GM06990 (cell line): ENCODE measurements around the gene KIR3DL3.
"Not testable (repeated sequence)": the region's sequence is repeated elsewhere in the genome, so short reads cannot be mapped to it uniquely, and the experiment has no call there.

Experiments used
- DNase-seq: peaks from one replicate; pipeline ENCODE4 v3.0.0-alpha.2; 2011; ENCODE audit not compliant: insufficient read length; ENCODE audit errors: extremely low read depth
- H3K27me3 ChIP-seq: replicated peaks from 2 replicates; pipeline ENCODE4 v1.6.0; 2011; ENCODE audit warnings: low read length; ENCODE audit not compliant: control insufficient read depth, insufficient read depth
- H3K36me3 ChIP-seq: 2 replicates; pipeline ENCODE4 v1.5.1; 2011; ENCODE audit warnings: low read length; ENCODE audit not compliant: control insufficient read depth, insufficient read depth
- H3K4me3 ChIP-seq: replicated peaks from 2 replicates; pipeline ENCODE4 v1.5.1; 2011; ENCODE audit warnings: low read depth, mild to moderate bottlenecking, control low read depth, low read length
- CTCF ChIP-seq: IDR thresholded peaks from 2 replicates; pipeline ENCODE4 v1.5.1; 2011; ENCODE audit warnings: low read length, control low read depth, mild to moderate bottlenecking, inconsistent platforms; ENCODE audit not compliant: insufficient read depth, poor library complexity, severe bottlenecking

The KIR3DL3 gene

GRCh38 chr19:54724142-54724541 is at the start of gene KIR3DL3:
Gene KIR3DL3, plus strand, starts transcription at chr19:54724442. Its CDS starts 55 bp downstream, at chr19:54724497.
- DNase-seq = no peak
- no peak for TF ChIP-seq CTCF
- Histone ChIP-seq H3K36me3 (no peaks in the 10 kb centered on the region), H3K27me3 (no peaks in the 10 kb centered on the region; the same call in 1 of the 2 replicates), H3K4me3 (no peak within 1 kb of the TSS)

DNA sequence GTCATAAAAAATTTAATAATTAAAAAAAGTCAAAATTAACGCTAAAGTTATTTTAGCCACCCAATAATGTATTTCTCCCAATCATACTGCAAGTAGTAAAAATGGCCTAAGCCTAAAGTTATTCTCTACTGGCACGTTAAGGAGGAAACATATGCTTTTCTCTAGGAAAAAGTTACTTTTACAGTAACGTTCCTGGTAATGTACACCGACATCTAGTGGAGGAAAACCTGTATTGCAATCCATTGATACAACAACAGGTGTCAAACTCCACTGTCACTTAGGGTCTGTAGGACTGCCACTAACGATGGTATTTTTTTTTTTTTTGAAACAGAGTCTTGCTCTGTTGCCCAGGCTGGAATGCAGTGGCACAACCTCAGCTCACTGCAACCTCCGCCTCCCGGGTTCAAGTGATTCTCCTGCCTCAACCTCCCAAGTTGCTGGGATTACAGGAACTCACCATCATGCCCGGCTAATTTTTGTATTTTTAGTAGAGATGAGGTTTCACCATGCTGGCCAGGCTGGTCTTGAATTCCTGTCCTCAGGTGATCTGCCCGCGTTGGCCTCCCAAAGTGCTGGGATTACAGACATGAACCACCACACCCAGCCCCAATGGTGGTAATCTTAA is 47.9 kb upstream of the KIR3DL3 start:
- H3K27me3 ChIP-seq, H3K4me3 ChIP-seq, H3K36me3 ChIP-seq, DNase-seq: not testable (repeated sequence)
- peak; percentile 78 for TF ChIP-seq CTCF

- TF ChIP-seq CTCF = no peak
- Histone ChIP-seq H3K4me3 (no peak overlapping the region), H3K27me3 (no peaks in the 10 kb centered on the region), H3K36me3 (no peaks in the 10 kb centered on the region)
- DNase-seq = no peak
Observed at GRCh38 chr19:54677217-54677616, 47.0 kb upstream of the KIR3DL3 start.

DNA sequence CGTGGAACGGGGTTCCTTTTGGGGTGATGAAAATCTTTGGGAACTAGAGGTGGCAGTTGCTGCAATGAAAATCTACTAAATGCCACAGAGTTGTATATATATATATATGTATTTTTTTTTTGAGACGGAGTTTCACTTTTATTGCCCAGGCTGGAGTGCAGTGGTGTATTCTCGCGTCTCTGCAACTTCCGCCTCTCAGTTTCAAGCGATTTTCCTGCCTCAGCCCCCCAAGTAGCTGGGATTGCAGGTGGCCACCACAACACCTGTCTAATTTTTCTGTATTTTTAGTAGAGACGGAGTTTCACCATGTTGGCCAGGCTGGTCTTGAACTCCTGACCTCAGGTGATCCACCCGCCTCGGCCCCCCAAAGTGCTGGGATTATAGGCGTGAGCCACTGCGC is 42.6 kb upstream of the KIR3DL3 start:
- DNase-seq, H3K4me3 ChIP-seq, H3K27me3 ChIP-seq, H3K36me3 ChIP-seq: not testable (repeated sequence)

DNA sequence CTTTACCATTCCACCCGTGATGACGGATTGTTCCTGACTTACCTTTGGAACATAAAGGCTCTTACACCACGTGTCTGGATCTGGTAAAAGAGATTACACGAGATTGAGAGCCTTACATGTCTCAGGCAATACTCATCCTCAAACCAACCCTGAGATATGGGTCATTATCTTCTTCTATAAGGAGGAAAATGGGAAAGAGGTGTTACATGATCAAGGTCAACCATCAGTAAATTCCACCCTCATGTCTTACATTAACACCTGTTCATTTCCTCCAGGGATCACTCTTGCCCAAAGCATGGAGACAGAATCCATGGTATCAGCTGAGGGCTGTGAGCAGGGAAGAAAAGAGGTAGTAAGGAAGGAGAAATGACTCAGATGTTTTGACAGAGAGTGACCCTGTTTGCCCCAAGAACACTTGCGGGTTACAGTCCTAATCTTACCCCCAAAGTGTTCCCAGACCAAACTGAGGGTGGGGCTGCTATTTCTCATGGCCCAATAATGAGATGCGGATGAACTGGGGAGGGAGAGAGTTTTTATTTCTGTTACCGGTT is 41.9 kb upstream of the KIR3DL3 start:
- H3K4me3 ChIP-seq = no peak overlapping the region
- H3K36me3 ChIP-seq = no peaks in the 10 kb centered on the region
- H3K27me3 ChIP-seq = no peaks in the 10 kb centered on the region
- DNase-seq = no peak
- no peak for TF ChIP-seq CTCF

DNA sequence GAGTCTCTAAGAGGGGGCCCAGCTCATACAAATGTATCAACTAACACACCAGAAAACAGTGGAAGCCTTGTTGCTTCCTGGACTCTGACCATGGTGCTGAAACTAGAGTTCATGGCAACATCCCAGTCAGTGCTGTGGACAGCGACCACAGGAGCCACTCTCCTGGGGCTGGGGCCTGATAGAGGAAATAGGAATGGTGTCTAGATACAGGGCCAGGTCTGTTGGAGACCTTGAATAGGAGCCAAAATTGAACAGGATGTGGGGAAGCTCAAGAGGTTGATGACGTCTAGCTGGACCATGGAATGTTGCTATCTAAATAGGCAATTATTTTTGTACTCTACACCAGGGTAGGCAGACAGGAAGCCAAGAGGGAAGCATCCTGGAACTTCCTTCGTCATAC is 39.7 kb upstream of the KIR3DL3 start:
- DNase-seq = no peak
- H3K4me3 ChIP-seq = no peak overlapping the region
- no peak for TF ChIP-seq CTCF
- H3K27me3 ChIP-seq = no peaks in the 10 kb centered on the region
- H3K36me3 ChIP-seq = no peaks in the 10 kb centered on the region
